SK-N-MC (cell line): ENCODE results near the gene L3MBTL4.

Experiments used
- EZH2 ChIP-seq: fragments of 200-600 bp; sonication (generic); IDR thresholded peaks from one replicate; pipeline ENCODE4 v1.6.1; 2017; ENCODE audit warnings: antibody characterized with exemption
- FOXP2 ChIP-seq: optimal IDR thresholded peaks from 2 replicates; pipeline ENCODE3; 2011; ENCODE audit warnings: mild to moderate bottlenecking, moderate library complexity; ENCODE audit not compliant: insufficient read depth; ENCODE audit errors: extremely low read length, control extremely low read depth
- POLR2AphosphoS5 ChIP-seq: IDR thresholded peaks from 2 replicates; pipeline ENCODE4 v1.6.1; 2012; ENCODE audit warnings: mild to moderate bottlenecking, low read depth, low read length, borderline replicate concordance

DNA sequence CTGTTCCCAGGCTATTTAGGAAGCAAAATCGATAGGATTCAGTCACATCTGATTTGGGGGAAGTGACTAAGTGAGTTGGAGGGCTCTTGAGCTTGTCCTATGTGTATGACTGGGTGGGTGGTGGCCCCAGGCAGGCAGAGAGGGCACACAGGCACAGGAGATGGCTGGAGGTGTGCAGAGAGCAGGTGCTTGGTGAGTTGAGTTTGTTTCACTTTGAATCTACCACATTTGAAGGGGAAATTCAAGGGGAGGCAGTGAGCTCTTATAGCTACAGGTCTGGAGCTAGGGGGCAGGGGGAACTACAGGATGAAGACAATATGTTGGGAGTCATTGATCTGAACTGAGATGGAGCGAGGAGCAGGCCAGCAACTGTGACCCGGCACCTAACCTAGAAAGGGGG, 476.9 kb downstream of the L3MBTL4 start:
- TF ChIP-seq POLR2AphosphoS5 (no peak), EZH2 (no peak), FOXP2 (no peak)
